Natural killer cell (primary cell): ENCODE measurements around the gene SERHL2. TPM values are rescaled to one million over a fixed set of nuclear protein-coding genes. Genes with fewer than 3 reads are reported as not detected.
A peak's percentile ranks its signal among the peaks of the same experiment; 100 is the strongest.
"Not testable (repeated sequence)": the region's sequence is repeated elsewhere in the genome, so short reads cannot be mapped to it uniquely, and the experiment has no call there.

Experiments used
- ATAC-seq, 3 donors: fragments of 150-1000 bp in 2 of 3; fragments of 200-7000 bp in 1 of 3; cut with Tn5 transposase; 1 replicate in 1 of 3; 2 replicates in 2 of 3; pipeline ENCODE4 v1.10.0; 2021; ENCODE audit warnings: mild to moderate bottlenecking in 2 of 3, moderate library complexity in 2 of 3
- DNase-seq, 2 donors: peaks; one replicate each; pipeline versions ENCODE4 v3.0.0 to v3.0.0-alpha.2; 2013 to 2021; ENCODE audit warnings: mixed read lengths in 1 of 2
- H3K27ac ChIP-seq: one replicate; pipeline ENCODE4 v1.5.1; 2013; ENCODE audit warnings: mild to moderate bottlenecking, low read length
- H3K27me3 ChIP-seq: one replicate; pipeline ENCODE4 v1.6.1; 2013; ENCODE audit warnings: low read length; ENCODE audit not compliant: control insufficient read depth, insufficient read depth
- H3K36me3 ChIP-seq: one replicate; pipeline ENCODE4 v1.6.1; 2013; ENCODE audit warnings: low read length; ENCODE audit not compliant: control insufficient read depth, insufficient read depth
- H3K4me1 ChIP-seq: one replicate; pipeline ENCODE4 v1.6.1; 2013; ENCODE audit warnings: low read length; ENCODE audit not compliant: control insufficient read depth, insufficient read depth
- H3K4me3 ChIP-seq: one replicate; pipeline ENCODE4 v1.5.1; 2013; ENCODE audit warnings: low read length
- H3K9me3 ChIP-seq: one replicate; pipeline ENCODE4 v1.6.1; 2013; ENCODE audit warnings: low read length; ENCODE audit not compliant: control insufficient read depth, insufficient read depth
- H3K27ac Mint-ChIP-seq, 2 donors: one replicate each; pipeline ENCODE4 v1.8.0; 2022; ENCODE audit warnings: mild to moderate bottlenecking in 2 of 2, mixed read lengths in 2 of 2, moderate library complexity in 1 of 2
- H3K27me3 Mint-ChIP-seq, 2 donors: one replicate each; pipeline ENCODE4 v1.8.0; 2022; ENCODE audit warnings: low read depth in 2 of 2, mixed read lengths in 2 of 2
- H3K36me3 Mint-ChIP-seq: one replicate; pipeline ENCODE4 v1.8.0; 2022; ENCODE audit warnings: mixed read lengths
- H3K4me1 Mint-ChIP-seq, 2 donors: one replicate each; pipeline ENCODE4 v1.8.0; 2022; ENCODE audit warnings: mixed read lengths in 2 of 2
- H3K4me3 Mint-ChIP-seq: one replicate; pipeline ENCODE4 v1.8.0; 2022; ENCODE audit warnings: mild to moderate bottlenecking, moderate library complexity, mixed read lengths
- H3K9me3 Mint-ChIP-seq, 2 donors: one replicate each; pipeline ENCODE4 v1.8.0; 2022; ENCODE audit warnings: mixed read lengths in 2 of 2
- CTCF ChIP-seq: fragments of 200-600 bp; IDR thresholded peaks from one replicate; pipeline ENCODE4 v1.8.0; 2022; ENCODE audit warnings: antibody characterized with exemption
- WGBS: methylation state at CpG from one replicate; pipeline ENCODE4 v1.1.7; 2013; ENCODE audit warnings: missing lambda C conversion rate; ENCODE audit not compliant: insufficient coverage; 5-methylcytosine and 5-hydroxymethylcytosine counted together
- intact Hi-C: fragments of 100-400 bp; cut with micrococcal nuclease; formaldehyde crosslinking; loops from one replicate; pipeline ENCODE4 v1.14.2; 2022
- total RNA-seq, 4 donors: library from RNA; stranded (reverse); fragments of 120-200 nt in 1 of 4; gene quantifications; one replicate each; pipeline versions ENCODE4 v1.2.3 to v1.2.4, GENCODE V29; 2013 to 2022

The SERHL2 gene
- total RNA-seq, 3 donors from 2014 or later (not counting 1 experiment from before 2014, with no cell fraction given): 0.23 to 0.48 TPM; not detected in 1

- Histone ChIP-seq H3K4me1 (no peaks in the 10 kb centered on the region), H3K4me3 (no peak overlapping the region), H3K9me3 (no peaks in the 10 kb centered on the region), H3K27ac (no peak overlapping the region), H3K36me3 (peaks cover 47% of the 10 kb centered on the region), H3K27me3 (no peaks in the 10 kb centered on the region)
- ATAC-seq: no peak
- intact Hi-C loops: no loop called here
- Mint-ChIP-seq H3K36me3 (no peaks in the 10 kb centered on the region), H3K4me3 (no peak overlapping the region), H3K9me3 (no peaks in the 10 kb centered on the region), H3K27me3 (no peaks in the 10 kb centered on the region), H3K4me1 (peaks cover 19 to 30% of the 10 kb centered on the region in 2 donors), H3K27ac (peak overlapping the region; percentile 4 to 14)
- 91% methylated on average over 2 of the region's 2 CpGs for WGBS
- DNase-seq: no peak
- TF ChIP-seq CTCF: no peak
These were observed 48.7 kb downstream of the SERHL2 start for GRCh38 chr22:42602470-42602869.

GRCh38 chr22:42603427-42603826 lies 49.7 kb downstream of the SERHL2 start:
- intact Hi-C loops: no loop called here
- no peak for DNase-seq
- no peaks in the 10 kb centered on the region for H3K27me3 ChIP-seq
- H3K27ac ChIP-seq: no peak overlapping the region
- no peak for ATAC-seq
- 100% methylated on average over 1 of the region's 2 CpGs for WGBS
- TF ChIP-seq CTCF: no peak
- Mint-ChIP-seq H3K27ac (peak overlapping the region; percentile 4 to 14), H3K4me1 (peaks cover 19 to 30% of the 10 kb centered on the region in 2 donors), H3K4me3 (no peak overlapping the region), H3K27me3 (no peaks in the 10 kb centered on the region), H3K36me3 (no peaks in the 10 kb centered on the region), H3K9me3 (no peaks in the 10 kb centered on the region)
- no peaks in the 10 kb centered on the region for H3K9me3 ChIP-seq
- H3K36me3 ChIP-seq: peaks cover 46% of the 10 kb centered on the region
- H3K4me3 ChIP-seq: no peak overlapping the region
- no peaks in the 10 kb centered on the region for H3K4me1 ChIP-seq

- intact Hi-C loops: no loop called here
- H3K27ac ChIP-seq: no peak overlapping the region
- H3K9me3 Mint-ChIP-seq: no peaks in the 10 kb centered on the region
- H3K36me3 ChIP-seq: peaks cover 44% of the 10 kb centered on the region
- no peak for ATAC-seq
- H3K4me1 ChIP-seq: no peaks in the 10 kb centered on the region
- TF ChIP-seq CTCF: no peak
- no peaks in the 10 kb centered on the region for H3K27me3 ChIP-seq
- H3K4me3 ChIP-seq: no peak overlapping the region
- no peak for DNase-seq
- H3K36me3 Mint-ChIP-seq: no peaks in the 10 kb centered on the region
- peaks cover 19 to 32% of the 10 kb centered on the region in 2 donors for H3K4me1 Mint-ChIP-seq
- H3K9me3 ChIP-seq: no peaks in the 10 kb centered on the region
- H3K27ac Mint-ChIP-seq: peak overlapping the region in 1 of 2 donors; percentile 24
- no peak overlapping the region for H3K4me3 Mint-ChIP-seq
- H3K27me3 Mint-ChIP-seq: no peaks in the 10 kb centered on the region
- WGBS: 84% methylated on average over 3 of the region's 3 CpGs
These were observed 50.6 kb downstream of the SERHL2 start for GRCh38 chr22:42604403-42604802.

GRCh38 chr22:42607641-42608040 lies 53.9 kb downstream of the SERHL2 start:
- H3K4me3 Mint-ChIP-seq, H3K27ac ChIP-seq, DNase-seq, H3K27me3 ChIP-seq, ATAC-seq, H3K27me3 Mint-ChIP-seq, H3K36me3 Mint-ChIP-seq, H3K27ac Mint-ChIP-seq, H3K4me3 ChIP-seq, H3K9me3 Mint-ChIP-seq, intact Hi-C loops, H3K9me3 ChIP-seq: not testable (repeated sequence)
- H3K4me1 Mint-ChIP-seq: peaks cover 16 to 44% of the 10 kb centered on the region in 2 donors
- WGBS: 95% methylated on average over 31 of the region's 31 CpGs
- H3K4me1 ChIP-seq: peaks cover 17% of the 10 kb centered on the region
- peaks cover 29% of the 10 kb centered on the region for H3K36me3 ChIP-seq
